ENCODE data around the gene DNAAF5. TPM values are rescaled to one million over a fixed set of nuclear protein-coding genes. Genes with fewer than 3 reads are reported as not detected.

Gene DNAAF5
- total and polyA plus RNA-seq, 2 experiments from 2014 or later, result 19.0 to 23.5 TPM

DNA sequence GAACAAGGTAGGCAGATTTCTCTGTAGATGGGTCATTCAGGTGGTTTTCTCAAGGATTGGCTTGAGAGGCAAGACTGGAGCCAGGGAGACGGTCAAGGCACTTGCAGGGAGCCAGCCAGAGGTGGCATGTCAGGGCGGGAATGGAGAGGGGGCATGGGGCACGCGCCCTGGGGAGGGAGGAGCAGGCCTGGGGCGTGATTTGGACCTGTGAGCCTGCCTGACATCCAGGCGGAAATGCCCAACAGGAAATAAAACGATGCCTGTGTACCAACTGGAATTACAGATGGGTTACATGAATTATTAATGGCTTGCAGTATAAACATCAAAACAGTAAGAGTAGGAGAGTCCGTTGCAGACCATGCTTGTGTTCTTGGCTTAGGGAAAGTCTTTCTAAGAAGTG lies 97.2 kb downstream of the DNAAF5 start:
- no peaks in the 10 kb centered on the region for H3K4me1 ChIP-seq (ENCODE audit: insufficient read depth)
- H3K27me3 ChIP-seq, result no peaks in the 10 kb centered on the region
- H3K4me2 ChIP-seq, result no peak overlapping the region
- H2AFZ ChIP-seq, result no peak overlapping the region
- DNase-seq (ENCODE audit: low spot score), result no peak
- 93% methylated on average over 8 of the region's 8 CpGs for WGBS (ENCODE audit: low lambda C conversion rate, missing lambda C conversion rate)
- H3K27ac ChIP-seq, result no peak overlapping the region
- H3K36me3 ChIP-seq (replicated peaks; ENCODE audit: insufficient read depth, low read depth), result no peaks in the 10 kb centered on the region
- H4K20me1 ChIP-seq (ENCODE audit: insufficient read depth, poor library complexity, severe bottlenecking), result peaks cover 68% of the 10 kb centered on the region
- H3K9me3 ChIP-seq (ENCODE audit: low read depth), result no peaks in the 10 kb centered on the region
- H3K79me2 ChIP-seq, result peaks cover 100% of the 10 kb centered on the region
- TF ChIP-seq, protein P1, sequence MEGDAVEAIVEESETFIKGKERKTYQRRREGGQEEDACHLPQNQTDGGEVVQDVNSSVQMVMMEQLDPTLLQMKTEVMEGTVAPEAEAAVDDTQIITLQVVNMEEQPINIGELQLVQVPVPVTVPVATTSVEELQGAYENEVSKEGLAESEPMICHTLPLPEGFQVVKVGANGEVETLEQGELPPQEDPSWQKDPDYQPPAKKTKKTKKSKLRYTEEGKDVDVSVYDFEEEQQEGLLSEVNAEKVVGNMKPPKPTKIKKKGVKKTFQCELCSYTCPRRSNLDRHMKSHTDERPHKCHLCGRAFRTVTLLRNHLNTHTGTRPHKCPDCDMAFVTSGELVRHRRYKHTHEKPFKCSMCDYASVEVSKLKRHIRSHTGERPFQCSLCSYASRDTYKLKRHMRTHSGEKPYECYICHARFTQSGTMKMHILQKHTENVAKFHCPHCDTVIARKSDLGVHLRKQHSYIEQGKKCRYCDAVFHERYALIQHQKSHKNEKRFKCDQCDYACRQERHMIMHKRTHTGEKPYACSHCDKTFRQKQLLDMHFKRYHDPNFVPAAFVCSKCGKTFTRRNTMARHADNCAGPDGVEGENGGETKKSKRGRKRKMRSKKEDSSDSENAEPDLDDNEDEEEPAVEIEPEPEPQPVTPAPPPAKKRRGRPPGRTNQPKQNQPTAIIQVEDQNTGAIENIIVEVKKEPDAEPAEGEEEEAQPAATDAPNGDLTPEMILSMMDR (IDR thresholded peaks at IDR 0.05; ENCODE audit: poor library complexity), result no peak
- no peak for TF ChIP-seq EZH2 (IDR thresholded peaks at IDR 0.05; ENCODE audit: borderline replicate concordance)
- no peak for TF ChIP-seq EZH2phosphoT487 (IDR thresholded peaks at IDR 0.05; ENCODE audit: low read depth, severe bottlenecking, unreplicated experiment)
- H3K4me3 ChIP-seq, result no peak overlapping the region
- H3K9me2 ChIP-seq (replicated peaks; ENCODE audit: insufficient read depth), result no peaks in the 10 kb centered on the region

DNA sequence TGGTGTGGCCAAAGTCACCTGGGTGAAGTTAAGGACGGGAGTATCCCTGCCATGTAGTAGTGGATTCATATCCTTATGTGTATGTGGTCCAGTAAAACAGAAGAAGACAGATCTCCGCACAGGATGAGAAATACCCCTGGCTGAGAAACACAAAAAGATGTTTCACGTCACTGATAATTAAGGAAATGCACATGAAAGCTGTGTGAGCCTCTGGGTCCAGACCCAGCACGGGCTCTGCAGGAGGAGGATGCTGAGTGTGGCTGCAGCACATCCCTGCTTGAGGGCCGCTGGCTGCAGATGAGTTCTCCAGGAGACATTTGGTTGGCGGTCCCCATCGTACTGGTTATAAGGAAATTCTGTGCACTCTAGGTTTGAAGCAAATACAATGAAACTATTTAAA lies 97.6 kb downstream of the DNAAF5 start:
- peaks cover 100% of the 10 kb centered on the region for H3K79me2 ChIP-seq
- no peak for DNase-seq (ENCODE audit: low spot score)
- WGBS (ENCODE audit: low lambda C conversion rate, missing lambda C conversion rate), result 91% methylated on average over 7 of the region's 7 CpGs
- H3K9me3 ChIP-seq (ENCODE audit: low read depth), result no peaks in the 10 kb centered on the region
- TF ChIP-seq, protein P1 (IDR thresholded peaks at IDR 0.05; ENCODE audit: poor library complexity), result no peak
- TF ChIP-seq EZH2 (IDR thresholded peaks at IDR 0.05; ENCODE audit: borderline replicate concordance), result no peak
- TF ChIP-seq EZH2phosphoT487 (IDR thresholded peaks at IDR 0.05; ENCODE audit: low read depth, severe bottlenecking, unreplicated experiment), result no peak
- H3K27me3 ChIP-seq, result no peaks in the 10 kb centered on the region
- no peak overlapping the region for H2AFZ ChIP-seq
- H3K9me2 ChIP-seq (replicated peaks; ENCODE audit: insufficient read depth), result no peaks in the 10 kb centered on the region
- H3K27ac ChIP-seq, result no peak overlapping the region
- no peaks in the 10 kb centered on the region for H3K4me1 ChIP-seq (ENCODE audit: insufficient read depth)
- no peak overlapping the region for H3K4me2 ChIP-seq
- H3K4me3 ChIP-seq, result no peak overlapping the region
- peaks cover 66% of the 10 kb centered on the region for H4K20me1 ChIP-seq (ENCODE audit: insufficient read depth, poor library complexity, severe bottlenecking)
- H3K36me3 ChIP-seq (replicated peaks; ENCODE audit: insufficient read depth, low read depth), result no peaks in the 10 kb centered on the region

DNA sequence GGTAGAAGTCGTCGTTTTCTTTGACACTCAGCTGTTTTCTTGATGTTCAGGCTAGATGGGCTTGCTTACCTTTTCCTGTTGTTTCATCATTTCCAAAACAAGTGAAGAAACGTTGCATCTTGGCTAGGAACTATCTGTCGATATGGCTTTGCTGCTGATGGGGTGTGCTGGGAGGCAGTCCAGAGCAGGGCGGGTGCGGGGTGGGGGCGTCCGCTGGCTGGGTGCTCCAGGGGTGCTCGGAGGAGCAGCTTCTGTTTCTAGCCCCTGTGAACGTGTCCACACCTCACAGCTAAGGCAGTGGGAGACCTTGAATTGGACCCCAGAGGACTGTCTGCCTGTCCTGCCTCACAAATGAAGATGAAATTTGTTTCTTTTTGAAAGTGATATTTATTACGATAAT lies 98.2 kb downstream of the DNAAF5 start:
- H3K4me1 ChIP-seq (ENCODE audit: insufficient read depth), result no peaks in the 10 kb centered on the region

More for the DNA sequence above, 98.2 kb downstream of the DNAAF5 start:
- H3K9me3 ChIP-seq (ENCODE audit: low read depth), result no peaks in the 10 kb centered on the region
- no peaks in the 10 kb centered on the region for H3K9me2 ChIP-seq (replicated peaks; ENCODE audit: insufficient read depth)
- H3K4me2 ChIP-seq, result no peak overlapping the region
- no peak overlapping the region for H3K4me3 ChIP-seq
- H4K20me1 ChIP-seq (ENCODE audit: insufficient read depth, poor library complexity, severe bottlenecking), result peaks cover 60% of the 10 kb centered on the region
- no peak overlapping the region for H2AFZ ChIP-seq
- no peaks in the 10 kb centered on the region for H3K36me3 ChIP-seq (replicated peaks; ENCODE audit: insufficient read depth, low read depth)
- no peaks in the 10 kb centered on the region for H3K27me3 ChIP-seq
- WGBS (ENCODE audit: low lambda C conversion rate, missing lambda C conversion rate), result 90% methylated on average over 11 of the region's 11 CpGs
- no peak overlapping the region for H3K27ac ChIP-seq
- peaks cover 100% of the 10 kb centered on the region for H3K79me2 ChIP-seq
- DNase-seq (ENCODE audit: low spot score), result no peak
- TF ChIP-seq EZH2 (IDR thresholded peaks at IDR 0.05; ENCODE audit: borderline replicate concordance) (no peak), EZH2phosphoT487 (IDR thresholded peaks at IDR 0.05; ENCODE audit: low read depth, severe bottlenecking, unreplicated experiment) (no peak)
- TF ChIP-seq, protein P1 (IDR thresholded peaks at IDR 0.05; ENCODE audit: poor library complexity), result no peak
